Neural progenitor cell (in vitro differentiated cells): ENCODE results near the gene IL1RAP. TPM values are rescaled to one million over a fixed set of nuclear protein-coding genes. Genes with fewer than 3 reads are reported as not detected.

Experiments
- DNase-seq: peaks from one replicate; pipeline ENCODE4 v3.0.0-alpha.2; 2016; ENCODE audit warnings: low spot score
- H2AFZ ChIP-seq: fragments of 200-600 bp; sonication (generic); replicated peaks from 2 replicates; pipeline ENCODE4 v1.6.1; 2016; ENCODE audit warnings: antibody characterized with exemption
- H3F3A ChIP-seq: fragments of 200-600 bp; sonication (generic); 2 replicates; pipeline ENCODE4 v1.6.1; 2016; ENCODE audit warnings: antibody characterized with exemption, low read depth
- H3K27ac ChIP-seq: fragments of 200-600 bp; sonication (generic); 2 replicates; pipeline ENCODE4 v1.5.1; 2016; ENCODE audit warnings: mild to moderate bottlenecking
- H3K27me3 ChIP-seq: fragments of 200-600 bp; sonication (generic); 2 replicates; pipeline ENCODE4 v1.6.1; 2016; ENCODE audit warnings: mild to moderate bottlenecking, moderate library complexity
- H3K36me3 ChIP-seq: fragments of 200-600 bp; sonication (generic); 2 replicates; pipeline ENCODE4 v1.5.1; 2016
- H3K4me1 ChIP-seq: fragments of 200-600 bp; sonication (generic); 2 replicates; pipeline ENCODE4 v1.6.1; 2016; ENCODE audit warnings: mixed run types
- H3K4me2 ChIP-seq: fragments of 200-600 bp; sonication (generic); 2 replicates; pipeline ENCODE4 v1.6.1; 2016
- H3K4me3 ChIP-seq: fragments of 200-600 bp; sonication (generic); 2 replicates; pipeline ENCODE4 v1.5.1; 2016
- H3K79me2 ChIP-seq: fragments of 200-600 bp; sonication (generic); 2 replicates; pipeline ENCODE4 v1.6.1; 2016; ENCODE audit warnings: low read depth
- H3K9ac ChIP-seq: fragments of 200-600 bp; sonication (generic); 2 replicates; pipeline ENCODE4 v1.6.1; 2016
- H3K9me3 ChIP-seq: fragments of 200-600 bp; sonication (generic); 2 replicates; pipeline ENCODE4 v1.5.1; 2016; ENCODE audit warnings: low read depth
- H4K20me1 ChIP-seq: fragments of 200-600 bp; sonication (generic); 2 replicates; pipeline ENCODE4 v1.6.1; 2016; ENCODE audit warnings: low read depth
- H3K27ac Mint-ChIP-seq: 3 replicates; pipeline ENCODE4 v1.8.0; 2021; ENCODE audit warnings: mixed read lengths
- H3K27me3 Mint-ChIP-seq: 2 replicates; pipeline ENCODE4 v1.8.0; 2022; ENCODE audit warnings: low read depth, mild to moderate bottlenecking, inconsistent platforms, moderate library complexity, mixed read lengths; ENCODE audit not compliant: insufficient read depth
- H3K36me3 Mint-ChIP-seq: 3 replicates; pipeline ENCODE4 v1.8.0; 2021; ENCODE audit warnings: mixed read lengths
- H3K4me1 Mint-ChIP-seq: 3 replicates; pipeline ENCODE4 v1.8.0; 2021; ENCODE audit warnings: mixed read lengths
- H3K4me3 Mint-ChIP-seq: 3 replicates; pipeline ENCODE4 v1.8.0; 2021; ENCODE audit warnings: mild to moderate bottlenecking, moderate library complexity, mixed read lengths
- H3K9me3 Mint-ChIP-seq: 3 replicates; pipeline ENCODE4 v1.8.0; 2020; ENCODE audit warnings: mixed read lengths
- EZH2 ChIP-seq: fragments of 200-600 bp; sonication (generic); IDR thresholded peaks from 2 replicates; pipeline ENCODE4 v1.6.1; 2017; ENCODE audit warnings: antibody characterized with exemption, mild to moderate bottlenecking, moderate library complexity
- EZH2phosphoT487 ChIP-seq: fragments of 200-600 bp; sonication (generic); IDR thresholded peaks from 2 replicates; pipeline ENCODE4 v1.6.1; 2017; ENCODE audit warnings: antibody characterized with exemption
- total RNA-seq: library from RNA; depleted of rRNA; stranded (reverse); fragments of >200 nt; gene quantifications from 2 replicates; pipeline ENCODE4 v1.2.3, GENCODE V29; 2015; ENCODE audit warnings: low replicate concordance
- TF ChIP-seq, protein P1 (sequence below): fragments of 200-600 bp; sonication (generic); IDR thresholded peaks from 2 replicates; pipeline ENCODE4 v1.5.1; 2017; ENCODE audit warnings: antibody characterized with exemption, mild to moderate bottlenecking

IL1RAP gene
- total RNA-seq, 1 donor from 2014 or later: 11.3 TPM

GRCh38 chr3:190492966-190493365, 20.9 kb upstream of the IL1RAP start:
- Histone ChIP-seq H3K4me2 (no peak overlapping the region), H3K4me1 (no peaks in the 10 kb centered on the region), H3K27ac (no peak overlapping the region), H3K36me3 (no peaks in the 10 kb centered on the region), H3K27me3 (no peaks in the 10 kb centered on the region), H4K20me1 (no peaks in the 10 kb centered on the region), H3K4me3 (no peak overlapping the region), H3K9ac (no peak overlapping the region), H2AFZ (no peak overlapping the region), H3K79me2 (no peaks in the 10 kb centered on the region), H3F3A (no peaks in the 10 kb centered on the region), H3K9me3 (no peaks in the 10 kb centered on the region)
- H3K27ac Mint-ChIP-seq: no peak overlapping the region
- TF ChIP-seq EZH2 (no peak), EZH2phosphoT487 (no peak)
- TF ChIP-seq, protein P1, sequence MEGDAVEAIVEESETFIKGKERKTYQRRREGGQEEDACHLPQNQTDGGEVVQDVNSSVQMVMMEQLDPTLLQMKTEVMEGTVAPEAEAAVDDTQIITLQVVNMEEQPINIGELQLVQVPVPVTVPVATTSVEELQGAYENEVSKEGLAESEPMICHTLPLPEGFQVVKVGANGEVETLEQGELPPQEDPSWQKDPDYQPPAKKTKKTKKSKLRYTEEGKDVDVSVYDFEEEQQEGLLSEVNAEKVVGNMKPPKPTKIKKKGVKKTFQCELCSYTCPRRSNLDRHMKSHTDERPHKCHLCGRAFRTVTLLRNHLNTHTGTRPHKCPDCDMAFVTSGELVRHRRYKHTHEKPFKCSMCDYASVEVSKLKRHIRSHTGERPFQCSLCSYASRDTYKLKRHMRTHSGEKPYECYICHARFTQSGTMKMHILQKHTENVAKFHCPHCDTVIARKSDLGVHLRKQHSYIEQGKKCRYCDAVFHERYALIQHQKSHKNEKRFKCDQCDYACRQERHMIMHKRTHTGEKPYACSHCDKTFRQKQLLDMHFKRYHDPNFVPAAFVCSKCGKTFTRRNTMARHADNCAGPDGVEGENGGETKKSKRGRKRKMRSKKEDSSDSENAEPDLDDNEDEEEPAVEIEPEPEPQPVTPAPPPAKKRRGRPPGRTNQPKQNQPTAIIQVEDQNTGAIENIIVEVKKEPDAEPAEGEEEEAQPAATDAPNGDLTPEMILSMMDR: no peak
- H3K36me3 Mint-ChIP-seq: no peaks in the 10 kb centered on the region
- peaks cover 5% of the 10 kb centered on the region for H3K27me3 Mint-ChIP-seq
- H3K4me1 Mint-ChIP-seq: peaks cover 9% of the 10 kb centered on the region
- DNase-seq: peak; percentile 25
- H3K9me3 Mint-ChIP-seq: no peaks in the 10 kb centered on the region
- H3K4me3 Mint-ChIP-seq: no peak overlapping the region

- Mint-ChIP-seq H3K27ac (no peak overlapping the region), H3K4me1 (peaks cover 9% of the 10 kb centered on the region)
- DNase-seq: no peak
Observed at GRCh38 chr3:190494907-190495306, 19.0 kb upstream of the IL1RAP start.

GRCh38 chr3:190495354-190495753, 18.5 kb upstream of the IL1RAP start:
- Mint-ChIP-seq H3K36me3 (no peaks in the 10 kb centered on the region), H3K4me1 (peaks cover 9% of the 10 kb centered on the region), H3K27me3 (peaks cover 5% of the 10 kb centered on the region), H3K4me3 (no peak overlapping the region), H3K27ac (no peak overlapping the region), H3K9me3 (no peaks in the 10 kb centered on the region)
- Histone ChIP-seq H4K20me1 (no peaks in the 10 kb centered on the region), H3K4me1 (no peaks in the 10 kb centered on the region), H3K4me3 (no peak overlapping the region), H3F3A (no peaks in the 10 kb centered on the region), H3K9ac (no peak overlapping the region), H3K27ac (no peak overlapping the region), H3K36me3 (no peaks in the 10 kb centered on the region), H3K27me3 (no peaks in the 10 kb centered on the region), H3K79me2 (no peaks in the 10 kb centered on the region), H3K4me2 (no peak overlapping the region), H2AFZ (no peak overlapping the region), H3K9me3 (no peaks in the 10 kb centered on the region)
- DNase-seq: no peak
- TF ChIP-seq EZH2phosphoT487: no peak
- TF ChIP-seq EZH2: no peak
- TF ChIP-seq, protein P1: no peak

More at GRCh38 chr3:190494907-190495306, 19.0 kb upstream of the IL1RAP start:
- Histone ChIP-seq H2AFZ (no peak overlapping the region), H3K27me3 (no peaks in the 10 kb centered on the region), H3K27ac (no peak overlapping the region), H3K79me2 (no peaks in the 10 kb centered on the region), H3K4me3 (no peak overlapping the region), H3K4me2 (no peak overlapping the region), H3K9ac (no peak overlapping the region), H3F3A (no peaks in the 10 kb centered on the region), H3K9me3 (no peaks in the 10 kb centered on the region), H3K36me3 (no peaks in the 10 kb centered on the region), H3K4me1 (no peaks in the 10 kb centered on the region), H4K20me1 (no peaks in the 10 kb centered on the region)
- Mint-ChIP-seq H3K4me3 (no peak overlapping the region), H3K27me3 (peaks cover 5% of the 10 kb centered on the region), H3K36me3 (no peaks in the 10 kb centered on the region), H3K9me3 (no peaks in the 10 kb centered on the region)
- TF ChIP-seq EZH2 (no peak), EZH2phosphoT487 (no peak)
- TF ChIP-seq, protein P1: no peak
